ENCODE data around the gene RNASE9. TPM values are rescaled to one million over a fixed set of nuclear protein-coding genes. Genes with fewer than 3 reads are reported as not detected.
"Not testable (repeated sequence)": the region's sequence is repeated elsewhere in the genome, so short reads cannot be mapped to it uniquely, and the experiment has no call there.

The RNASE9 gene
- total RNA-seq, 1 donor from 2014 or later, result not detected

GRCh38 chr14:20572382-20572990 is 11.6 kb upstream of the RNASE9 start:
- not testable (repeated sequence) for DNase-seq (ENCODE audit: low spot score)

GRCh38 chr14:20570720-20571119 is 9.9 kb upstream of the RNASE9 start:
- DNase-seq (ENCODE audit: low spot score), result not testable (repeated sequence)

DNA sequence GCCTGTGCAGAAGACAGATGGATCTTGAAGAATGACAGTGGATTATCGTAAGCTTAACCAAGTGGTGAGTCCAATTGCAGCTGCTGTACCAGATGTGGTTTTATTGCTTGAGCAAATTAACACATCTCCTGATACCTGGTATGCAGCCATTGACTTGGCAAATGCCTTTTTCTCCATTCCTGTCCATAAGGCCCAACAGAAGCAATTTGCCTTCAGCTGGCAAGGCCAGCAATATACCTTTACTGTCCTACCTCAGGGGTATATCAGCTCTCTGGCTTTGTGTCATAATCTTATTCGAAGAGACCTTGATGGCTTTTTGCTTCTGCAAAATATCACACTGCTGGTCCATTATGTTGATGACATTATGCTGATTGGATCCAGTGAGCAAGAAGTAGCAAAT is 9.0 kb upstream of the RNASE9 start:
- not testable (repeated sequence) for DNase-seq (ENCODE audit: low spot score)

GRCh38 chr14:20569066-20569465 is 8.2 kb upstream of the RNASE9 start:
- DNase-seq (ENCODE audit: low spot score), result no peak

- no peak for DNase-seq (ENCODE audit: low spot score)
These were observed 7.5 kb upstream of the RNASE9 start for GRCh38 chr14:20568393-20568792.

GRCh38 chr14:20567199-20567598 is 6.4 kb upstream of the RNASE9 start:
- DNase-seq (ENCODE audit: low spot score), result not testable (repeated sequence)

GRCh38 chr14:20564501-20564997 is 3.7 kb upstream of the RNASE9 start:
- DNase-seq (ENCODE audit: low spot score), result no peak

GRCh38 chr14:20563971-20564370 is 3.1 kb upstream of the RNASE9 start:
- no peak for DNase-seq (ENCODE audit: low spot score)

DNA sequence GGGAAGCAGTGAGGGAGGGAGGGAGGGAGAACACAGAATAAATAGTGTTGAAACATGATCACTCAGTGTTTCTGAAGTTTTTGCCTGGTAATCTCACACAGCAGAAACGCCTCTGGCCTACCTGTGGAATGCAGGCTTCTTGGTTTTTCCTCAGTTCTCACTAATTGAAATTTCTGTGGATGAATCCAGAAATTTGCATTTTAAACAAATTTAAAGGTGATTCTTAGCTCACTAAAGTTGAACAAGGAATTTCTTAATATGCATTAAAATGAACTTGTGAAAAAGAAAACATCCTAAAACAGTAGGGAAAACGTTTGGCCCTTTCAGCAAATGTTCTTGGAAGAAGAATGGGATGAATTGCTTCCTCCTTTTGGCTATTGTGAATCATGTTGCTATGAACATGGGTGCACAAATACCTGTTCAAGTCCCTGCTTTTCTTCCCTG is 1.4 kb downstream of the RNASE9 start:
- DNase-seq (ENCODE audit: low spot score), result no peak

DNA sequence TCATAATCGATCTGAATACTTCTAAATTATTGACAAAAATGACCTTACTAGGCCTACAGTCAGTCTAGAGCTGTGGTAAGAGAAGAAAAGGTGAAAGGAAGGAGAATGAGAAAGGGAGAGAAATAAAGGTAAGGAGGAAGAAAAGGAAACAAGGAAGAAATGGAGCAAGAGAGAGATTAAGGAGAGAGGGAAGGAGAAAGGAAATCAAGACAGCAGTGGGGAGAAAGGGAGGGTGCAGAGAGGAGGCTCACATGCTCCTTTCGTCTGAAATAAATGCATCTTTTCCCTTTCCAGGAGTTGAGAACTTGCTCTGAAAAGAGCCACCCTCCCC is 3.7 kb downstream of the RNASE9 start:
- DNase-seq (ENCODE audit: low spot score), result no peak

DNA sequence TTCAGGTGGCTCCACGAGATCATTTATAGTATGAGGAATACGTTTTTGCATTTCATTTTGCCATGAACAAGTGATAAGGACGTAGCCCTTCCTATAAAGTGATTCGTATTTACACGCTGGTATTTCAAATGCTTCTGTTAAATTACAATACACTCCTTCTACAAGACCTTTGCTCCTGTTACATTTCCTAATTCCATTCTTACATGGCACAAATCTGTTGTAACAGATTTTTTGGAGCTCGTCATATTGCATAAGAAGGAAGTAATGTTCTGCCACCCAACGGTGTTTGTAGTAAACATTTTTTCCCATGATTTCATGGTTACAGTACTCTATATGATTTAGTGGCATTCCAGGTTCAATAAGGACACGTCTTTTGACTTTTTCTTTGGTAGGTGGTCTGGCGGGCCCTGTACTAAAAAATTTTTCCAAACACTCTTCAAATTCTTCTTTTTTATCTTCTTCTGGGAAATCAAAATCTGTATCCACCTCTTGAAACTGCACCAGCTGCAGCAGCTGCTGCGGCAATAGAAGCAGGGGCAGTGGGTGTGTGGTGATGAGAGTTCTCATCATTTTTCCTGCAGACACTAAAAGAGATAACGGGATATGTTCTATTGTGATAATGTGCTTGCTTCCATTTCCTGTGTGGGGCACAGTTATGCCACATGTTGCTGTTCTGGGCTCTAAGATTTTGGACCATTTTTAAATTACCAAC is 4.2 kb downstream of the RNASE9 start:
- DNase-seq (ENCODE audit: low spot score), result no peak

GRCh38 chr14:20555845-20556244 is 5.0 kb downstream of the RNASE9 start:
- no peak for DNase-seq (ENCODE audit: low spot score)

- no peak for DNase-seq (ENCODE audit: low spot score)
These were observed 7.8 kb downstream of the RNASE9 start for GRCh38 chr14:20553024-20553423.

- DNase-seq (ENCODE audit: low spot score), result no peak
These were observed 9.2 kb downstream of the RNASE9 start for GRCh38 chr14:20551606-20552005.

DNA sequence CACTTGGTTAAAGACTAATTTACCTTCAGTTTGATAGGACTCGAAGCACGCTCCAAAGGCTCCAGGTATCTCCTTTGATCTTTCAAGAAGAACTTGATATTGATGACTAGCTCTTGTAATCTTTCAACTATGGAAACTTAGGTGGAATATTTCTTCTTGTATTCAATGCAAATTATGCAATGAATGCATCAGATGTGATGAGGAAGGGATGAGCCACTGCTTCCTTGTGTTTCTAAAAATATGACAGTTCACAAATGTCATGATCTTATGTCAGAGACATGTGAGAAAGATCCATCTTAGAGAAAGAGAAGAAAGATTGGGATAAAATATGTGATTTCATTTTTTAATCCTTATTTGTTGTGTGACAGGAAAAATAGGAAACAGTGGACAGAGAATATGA is 9.9 kb downstream of the RNASE9 start:
- DNase-seq (ENCODE audit: low spot score), result no peak

GRCh38 chr14:20548414-20549158 is 12.3 kb downstream of the RNASE9 start:
- DNase-seq (ENCODE audit: low spot score), result no peak

GRCh38 chr14:20546877-20547276 is 14.0 kb downstream of the RNASE9 start:
- DNase-seq (ENCODE audit: low spot score), result no peak

DNA sequence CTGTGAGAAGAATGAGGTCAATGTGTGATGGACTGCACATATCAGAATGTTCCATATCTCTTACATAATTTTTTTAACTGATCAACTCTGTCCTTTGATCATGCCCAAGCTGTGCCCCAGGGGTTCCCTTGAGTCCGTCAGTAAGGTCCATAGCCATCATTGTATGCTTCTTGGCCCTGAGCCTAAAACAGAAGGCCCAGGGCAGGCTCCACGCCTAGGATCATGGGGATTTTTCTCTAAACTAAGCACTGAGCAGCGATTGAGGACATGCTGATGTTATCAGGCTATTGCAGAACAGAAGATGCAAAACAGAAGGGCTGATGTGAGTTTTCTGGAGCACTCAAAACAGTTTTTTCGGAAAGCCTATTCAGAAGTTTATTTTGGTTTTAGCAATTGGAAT is 20.9 kb downstream of the RNASE9 start:
- DNase-seq (ENCODE audit: low spot score), result no peak

GRCh38 chr14:20530771-20531571 is 29.9 kb downstream of the RNASE9 start:
- DNase-seq (ENCODE audit: low spot score), result peak; percentile 64

DNA sequence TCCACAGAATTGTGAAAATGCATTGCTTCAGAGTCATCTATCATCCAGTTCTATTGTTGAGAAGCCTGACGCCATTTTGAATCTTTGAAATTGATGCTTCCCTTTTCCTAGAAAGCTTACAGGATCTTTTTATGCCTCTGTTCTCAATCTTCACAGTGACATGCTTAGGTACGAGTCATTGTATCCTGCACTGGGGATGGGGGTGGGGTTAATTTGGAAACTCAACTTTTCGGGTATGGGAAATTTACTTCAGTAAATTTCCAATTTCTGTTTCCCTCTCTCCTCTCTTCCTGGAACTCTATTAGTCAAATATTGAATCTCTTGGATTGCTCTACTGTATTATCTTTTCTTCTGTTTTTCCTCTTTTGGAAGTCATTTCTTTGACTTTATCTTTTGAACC is 31.0 kb downstream of the RNASE9 start:
- no peak for DNase-seq (ENCODE audit: low spot score)

GRCh38 chr14:20524027-20524426 is 36.8 kb downstream of the RNASE9 start:
- no peak for DNase-seq (ENCODE audit: low spot score)

DNA sequence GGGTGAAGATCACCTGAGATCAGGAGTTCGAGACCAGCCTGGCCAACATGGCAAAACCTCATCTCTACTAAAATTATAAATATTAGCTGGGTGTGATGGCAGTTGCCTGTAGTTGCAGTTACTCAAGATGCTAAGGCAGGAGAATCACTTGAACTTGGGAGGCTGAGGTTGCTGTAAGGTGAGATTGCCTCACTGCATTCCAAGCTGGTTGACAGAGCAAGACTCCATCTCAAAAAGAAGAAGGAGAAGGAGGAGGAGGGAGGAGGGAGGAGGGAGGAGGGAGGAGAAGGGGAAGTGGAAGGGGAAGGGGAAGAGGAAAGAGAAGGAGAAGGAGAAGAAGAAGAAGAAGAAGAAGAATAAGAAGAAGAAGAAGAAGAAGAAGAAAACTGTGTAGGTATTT is 38.5 kb downstream of the RNASE9 start:
- DNase-seq (ENCODE audit: low spot score), result no peak

All from mucosa of gallbladder (tissue), 1 donor.